ENCODE measurements around the gene PCP4L1.
A peak's percentile ranks its signal among the peaks of the same experiment; 100 is the strongest.
"Not testable (repeated sequence)": the region's sequence is repeated elsewhere in the genome, so short reads cannot be mapped to it uniquely, and the experiment has no call there.

Gene PCP4L1

DNA sequence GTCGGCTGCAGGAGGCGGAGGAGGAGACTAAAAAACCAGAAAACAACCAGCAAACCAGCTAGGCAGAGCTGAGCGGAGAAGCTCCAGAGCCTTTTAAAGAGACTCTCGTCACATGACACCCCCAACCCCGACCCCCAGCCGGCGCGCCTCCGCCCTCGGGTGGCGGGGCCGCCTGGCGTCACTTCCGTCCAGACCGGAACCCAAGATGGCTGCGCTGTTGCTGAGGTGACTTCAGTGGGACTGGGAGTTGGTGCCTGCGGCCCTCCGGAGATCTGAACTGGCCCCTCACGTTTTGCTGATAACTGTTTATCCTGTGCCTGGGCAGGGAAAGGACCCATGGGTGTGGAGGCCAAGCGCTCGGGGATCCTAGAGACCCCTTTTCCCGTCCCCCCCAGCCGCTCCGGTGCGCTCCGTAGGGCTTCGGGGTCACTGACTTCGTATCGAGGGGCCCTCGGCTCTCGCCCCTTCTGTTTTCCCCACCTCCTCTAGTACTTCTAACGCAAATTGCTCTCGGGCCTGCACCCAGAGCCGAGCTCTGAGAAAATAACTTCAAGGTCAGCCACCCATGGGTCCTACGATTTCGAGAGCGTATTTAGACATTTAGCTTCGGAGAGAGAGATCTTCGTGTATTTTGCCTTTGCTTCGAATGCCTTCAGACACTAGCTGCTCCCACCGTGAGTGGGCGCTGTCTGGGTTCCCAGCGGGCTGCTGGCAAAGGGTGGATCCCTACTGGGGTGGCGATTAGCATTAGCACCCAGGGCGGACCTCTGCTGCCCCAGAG, 55.8 kb downstream of the PCP4L1 start, which contains the start of gene SDHC:
TSS of gene SDHC (plus strand) at position 181 of the 781 bp plus-strand sequence. CDS start at position 206, 25 bp downstream.
- peak; percentile 94 for DNase-seq (ENCODE audit: low spot score)

DNA sequence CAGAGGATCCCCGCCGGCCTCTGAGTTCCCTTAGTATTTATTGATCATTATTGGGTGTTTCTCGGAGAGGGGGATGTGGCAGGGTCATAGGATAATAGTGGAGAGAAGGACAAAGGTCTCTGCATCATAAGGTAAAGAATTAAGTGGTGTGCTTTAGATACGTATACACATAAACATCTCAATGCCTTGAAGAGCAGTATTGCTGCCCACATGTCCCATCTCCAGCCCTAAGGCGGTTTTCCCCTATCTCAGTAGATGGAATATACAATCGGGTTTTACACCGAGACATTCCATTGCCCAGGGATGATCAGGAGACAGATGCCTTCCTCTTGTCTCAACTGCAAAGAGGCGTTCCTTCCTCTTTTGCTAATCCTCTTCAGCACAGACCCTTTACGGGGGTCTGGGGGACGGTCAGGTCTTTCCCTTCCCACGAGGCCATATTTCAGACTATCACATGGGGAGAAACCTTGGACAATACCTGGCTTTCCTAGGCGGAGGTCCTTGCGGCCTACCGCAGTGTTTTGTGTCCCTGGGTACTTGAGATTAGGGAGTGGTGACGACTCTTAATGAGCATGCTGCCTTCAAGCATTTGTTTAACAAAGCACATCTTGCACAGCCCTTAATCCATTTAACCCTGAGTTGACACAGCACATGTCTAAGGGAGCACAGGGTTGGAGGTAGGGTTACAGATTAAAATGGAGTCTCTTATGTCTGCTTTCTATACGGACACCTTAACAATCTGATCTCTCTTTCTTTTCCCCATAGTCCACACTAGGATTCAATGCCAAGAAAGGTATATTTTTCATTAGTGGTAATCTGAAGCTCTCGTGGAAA, 57.5 kb downstream of the PCP4L1 start:
- not testable (repeated sequence) for DNase-seq (ENCODE audit: low spot score)

DNA sequence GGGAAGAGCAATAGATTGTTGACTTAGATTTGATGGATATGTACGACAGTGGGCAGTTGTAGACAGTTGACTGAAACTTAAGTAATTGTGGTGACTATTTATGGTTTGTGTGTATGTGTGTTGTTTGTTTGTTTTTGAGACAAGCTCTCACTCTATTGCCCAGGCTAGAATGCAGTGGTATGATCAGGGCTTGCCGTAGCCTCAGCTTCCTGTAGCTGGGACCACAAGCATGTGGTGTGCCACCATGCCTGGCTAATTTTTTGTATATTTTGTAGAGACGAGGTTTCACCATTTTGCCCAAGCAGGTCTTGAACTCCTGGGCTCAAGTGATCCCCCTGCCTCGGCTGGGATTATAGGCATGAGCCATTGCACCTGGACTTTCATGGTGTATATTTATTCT, 65.5 kb downstream of the PCP4L1 start:
- DNase-seq (ENCODE audit: low spot score) = no peak

DNA sequence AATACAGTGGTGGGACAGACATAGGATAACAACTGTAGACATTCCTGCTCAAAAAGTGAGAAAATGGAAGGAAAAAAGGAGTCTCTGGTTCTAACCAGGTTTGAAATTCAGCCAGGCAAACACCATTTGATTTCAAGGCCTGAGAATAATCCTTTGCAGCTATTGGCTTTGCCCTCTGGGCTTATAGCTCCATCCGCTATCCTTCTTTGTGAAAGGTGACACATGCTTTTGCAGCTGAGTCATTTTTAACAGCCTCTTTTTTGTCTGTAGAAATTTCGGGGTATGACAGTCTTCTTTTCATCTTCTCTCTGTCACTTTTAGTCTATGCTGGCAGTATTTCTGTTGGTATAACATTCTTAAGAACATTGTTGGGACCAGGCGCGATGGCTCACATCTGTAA, 71.8 kb downstream of the PCP4L1 start:
- no peak for DNase-seq (ENCODE audit: low spot score)

DNA sequence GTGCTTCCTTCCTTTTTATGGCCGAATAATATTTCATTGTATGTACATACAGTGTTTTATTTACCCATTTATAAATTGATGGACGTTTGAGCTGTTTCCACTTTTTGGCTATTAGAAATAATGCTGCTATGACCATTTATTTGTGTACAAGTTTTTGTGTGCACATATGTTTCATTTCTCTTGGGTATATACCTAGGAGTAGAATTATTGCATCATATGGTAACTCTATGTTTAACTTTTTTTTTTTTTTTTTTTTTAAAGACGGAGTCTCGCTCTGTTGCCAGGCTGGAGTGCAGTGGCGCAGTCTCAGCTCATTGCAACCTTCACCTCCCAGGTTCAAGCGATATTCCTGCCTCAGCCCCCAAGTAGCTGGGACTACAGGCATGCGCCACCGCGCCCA, 74.6 kb downstream of the PCP4L1 start:
- no peak for DNase-seq (ENCODE audit: low spot score)
